GM10248 (cell line): ENCODE results near the gene STX8.
A peak's percentile ranks its signal among the peaks of the same experiment; 100 is the strongest.

Experiments
- CTCF ChIA-PET: fragments of 300-600 bp; sonication (Branson Sonifier 250); formaldehyde crosslinking; extraction: SDS; loops from one replicate; lab custom pipeline; 2021; ENCODE audit warnings: antibody characterized with exemption; lab: Yijun Ruan, JAX
- POLR2A ChIA-PET: fragments of 350-650 bp; sonication (Branson Sonifier 250); formaldehyde crosslinking; extraction: SDS; loops from one replicate; lab custom pipeline; 2020; ENCODE audit warnings: antibody characterized with exemption; lab: Yijun Ruan, JAX
- DNase-seq: peaks from one replicate; pipeline ENCODE4 v3.0.0; 2012; ENCODE audit errors: extremely low spot score
- CTCF ChIP-seq: IDR thresholded peaks from 2 replicates; pipeline ENCODE4 v1.5.1; 2012; ENCODE audit warnings: mild to moderate bottlenecking, low read depth; ENCODE audit errors: extremely low read depth, missing control alignments, control extremely low read depth

Gene STX8

GRCh38 chr17:9299695-9300094, 275.9 kb downstream of the STX8 start:
- CTCF ChIA-PET, result no interaction called here
- DNase-seq, result no peak
- no peak for TF ChIP-seq CTCF
- POLR2A ChIA-PET, result no interaction called here

DNA sequence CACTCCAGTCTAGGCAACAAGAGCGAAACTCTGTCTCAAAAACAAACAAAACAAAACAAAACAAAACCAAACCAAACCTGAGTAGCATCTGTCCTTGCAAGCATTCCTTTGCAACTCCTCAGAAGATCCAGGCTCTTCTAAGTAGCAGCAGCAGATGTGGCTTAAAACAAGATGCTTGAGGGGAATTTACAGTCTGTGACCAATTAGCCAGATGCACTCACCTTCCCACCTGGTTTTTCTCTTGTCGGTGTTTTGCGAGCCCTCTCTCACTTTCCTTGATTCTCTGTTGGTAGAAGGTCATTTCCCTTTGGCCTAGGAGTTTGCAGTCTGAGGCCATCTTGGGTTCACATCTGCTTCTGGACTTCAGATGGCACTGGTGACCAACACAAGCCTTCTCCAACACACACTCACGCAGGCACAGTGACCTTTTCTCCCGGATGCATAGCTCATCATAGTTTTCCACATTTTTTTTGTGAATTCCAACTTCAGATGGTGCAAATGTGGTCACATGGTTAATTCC, 276.8 kb downstream of the STX8 start:
- no peak for TF ChIP-seq CTCF
- no peak for DNase-seq
- CTCF ChIA-PET, result no interaction called here
- POLR2A ChIA-PET, result no interaction called here

- ChIA-PET POLR2A (no interaction called here), CTCF (interaction anchor here (1.2 kb wide), 1 partner anchor 300 kb away, joined by 3 read pairs; no protein-coding TSS in a partner anchor)
- TF ChIP-seq CTCF, result no peak
- DNase-seq, result no peak
Observed at GRCh38 chr17:9298135-9298534, 277.5 kb downstream of the STX8 start.

DNA sequence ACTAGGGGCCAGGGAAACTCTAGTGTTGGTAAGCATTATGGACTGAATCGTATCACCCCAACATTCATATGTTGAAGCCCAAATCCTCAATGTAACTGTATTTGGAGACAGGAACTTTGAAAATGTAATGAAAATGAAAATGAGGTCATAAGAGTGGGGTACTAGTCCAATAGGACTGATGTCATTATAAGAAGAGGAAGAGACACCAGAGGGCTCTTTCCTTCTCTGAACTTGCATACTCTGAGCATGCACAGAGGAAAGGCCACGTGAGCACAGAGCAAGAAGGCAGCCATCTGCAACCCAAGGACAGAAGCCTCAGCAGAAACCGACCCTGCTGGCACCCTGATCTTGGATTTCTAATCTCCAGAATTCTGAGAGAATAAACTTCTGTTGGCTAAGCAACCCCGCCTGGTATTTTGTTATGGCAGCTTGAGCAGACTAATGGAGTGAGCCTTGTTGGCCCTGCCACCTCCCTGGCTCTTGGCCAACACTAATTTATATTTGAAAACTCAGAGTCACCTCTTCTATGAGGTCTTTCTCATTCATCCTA, 280.9 kb downstream of the STX8 start:
- CTCF ChIA-PET, result no interaction called here
- POLR2A ChIA-PET, result no interaction called here
- no peak for TF ChIP-seq CTCF
- no peak for DNase-seq

DNA sequence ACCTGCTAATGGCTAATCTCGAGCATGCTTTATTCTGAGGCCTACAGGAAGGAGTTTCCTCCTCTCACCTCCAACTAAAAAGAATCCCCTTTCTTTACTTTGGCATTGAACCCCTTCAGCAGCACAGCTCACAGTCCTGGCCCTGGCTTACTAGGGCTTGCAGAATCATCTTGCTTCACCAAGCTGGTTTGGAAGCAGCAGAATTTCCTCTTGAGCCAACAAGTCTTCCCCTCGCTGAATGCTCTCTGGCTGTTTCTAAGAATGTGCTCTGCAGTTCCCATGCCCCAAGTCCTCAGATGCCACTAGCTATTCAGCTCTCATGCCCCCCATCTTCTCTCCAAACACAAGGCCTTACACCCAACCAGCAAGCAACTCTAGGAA, 283.1 kb downstream of the STX8 start:
- DNase-seq, result no peak
- no peak for TF ChIP-seq CTCF
- ChIA-PET CTCF (interaction anchor here (0.8 to 3.3 kb wide), 16 partner anchors 8 to 178 kb away, joined by 3 to 12 read pairs (median 4); no protein-coding TSS in a partner anchor), POLR2A (no interaction called here)

DNA sequence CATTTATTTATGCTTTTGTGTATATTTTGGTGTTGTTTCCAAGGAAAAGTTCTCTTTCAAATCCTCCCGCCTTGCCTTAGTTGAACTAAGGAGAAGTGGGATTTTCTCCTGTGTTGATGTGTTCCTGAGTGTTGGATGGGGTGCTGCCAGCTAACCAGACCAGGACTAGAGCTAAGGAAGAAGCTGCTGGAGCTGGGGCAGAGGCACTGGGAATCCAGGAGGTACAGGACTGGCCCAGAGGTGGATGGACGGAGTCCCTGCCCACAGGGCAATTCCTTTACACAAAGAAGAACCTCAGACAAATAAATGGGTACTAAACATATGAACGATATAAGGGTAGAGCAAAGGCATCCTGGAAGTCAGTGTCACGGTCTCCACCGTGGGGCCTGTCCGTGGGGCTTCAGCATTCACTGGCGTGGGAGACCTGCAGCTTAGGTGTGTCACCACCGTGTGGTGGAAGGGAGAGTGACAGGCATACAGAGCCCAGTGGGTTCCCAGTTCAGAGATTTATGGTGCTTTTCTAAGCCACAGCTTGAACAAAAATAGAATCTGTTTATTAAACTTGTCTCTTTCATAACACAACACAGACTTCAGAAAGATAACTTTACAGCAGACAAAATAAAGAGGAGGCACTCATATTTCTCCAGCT, 283.6 kb downstream of the STX8 start:
- ChIA-PET CTCF (interaction anchor here (0.8 to 3.3 kb wide), 22 partner anchors 9 to 289 kb away, joined by 3 to 12 read pairs (median 4); no protein-coding TSS in a partner anchor), POLR2A (no interaction called here)
- peak; percentile 68 for TF ChIP-seq CTCF
- peak; percentile 68 for DNase-seq
